Activated naive CD4-positive, alpha-beta T cell treated with anti-CD3 and anti-CD28 coated beads, Interleukin-2, amount 50 U/mL, for 72 hours (primary cell): ENCODE results near the gene ARL14EPL. TPM values are rescaled to one million over a fixed set of nuclear protein-coding genes. Genes with fewer than 3 reads are reported as not detected.
A peak's percentile ranks its signal among the peaks of the same experiment; 100 is the strongest.
"Not testable (repeated sequence)": the region's sequence is repeated elsewhere in the genome, so short reads cannot be mapped to it uniquely, and the experiment has no call there.

Source experiments
- ATAC-seq, 2 donors: fragments of 150-1000 bp; cut with Tn5 transposase; 2 replicates each; pipeline ENCODE4 v1.10.0; 2021; ENCODE audit warnings: mild to moderate bottlenecking in 2 of 2, moderate library complexity in 2 of 2
- DNase-seq, 2 donors: peaks; one replicate each; pipeline ENCODE4 v3.0.0; 2021 to 2022; ENCODE audit warnings: low spot score in 2 of 2
- H3K27ac Mint-ChIP-seq, 2 donors: one replicate each; pipeline ENCODE4 v1.8.0; 2022; ENCODE audit warnings: mild to moderate bottlenecking in 2 of 2, mixed read lengths in 2 of 2
- H3K36me3 Mint-ChIP-seq, 2 donors: one replicate each; pipeline ENCODE4 v1.8.0; 2022; ENCODE audit warnings: mixed read lengths in 2 of 2
- H3K9me3 Mint-ChIP-seq, 2 donors: one replicate each; pipeline ENCODE4 v1.8.0; 2022; ENCODE audit warnings: mixed read lengths in 2 of 2
- total RNA-seq, 2 donors: library from RNA; stranded (reverse); gene quantifications; one replicate each; pipeline ENCODE4 v1.2.3, GENCODE V29; 2022

ARL14EPL gene
- total RNA-seq, 2 donors from 2014 or later, result not detected

DNA sequence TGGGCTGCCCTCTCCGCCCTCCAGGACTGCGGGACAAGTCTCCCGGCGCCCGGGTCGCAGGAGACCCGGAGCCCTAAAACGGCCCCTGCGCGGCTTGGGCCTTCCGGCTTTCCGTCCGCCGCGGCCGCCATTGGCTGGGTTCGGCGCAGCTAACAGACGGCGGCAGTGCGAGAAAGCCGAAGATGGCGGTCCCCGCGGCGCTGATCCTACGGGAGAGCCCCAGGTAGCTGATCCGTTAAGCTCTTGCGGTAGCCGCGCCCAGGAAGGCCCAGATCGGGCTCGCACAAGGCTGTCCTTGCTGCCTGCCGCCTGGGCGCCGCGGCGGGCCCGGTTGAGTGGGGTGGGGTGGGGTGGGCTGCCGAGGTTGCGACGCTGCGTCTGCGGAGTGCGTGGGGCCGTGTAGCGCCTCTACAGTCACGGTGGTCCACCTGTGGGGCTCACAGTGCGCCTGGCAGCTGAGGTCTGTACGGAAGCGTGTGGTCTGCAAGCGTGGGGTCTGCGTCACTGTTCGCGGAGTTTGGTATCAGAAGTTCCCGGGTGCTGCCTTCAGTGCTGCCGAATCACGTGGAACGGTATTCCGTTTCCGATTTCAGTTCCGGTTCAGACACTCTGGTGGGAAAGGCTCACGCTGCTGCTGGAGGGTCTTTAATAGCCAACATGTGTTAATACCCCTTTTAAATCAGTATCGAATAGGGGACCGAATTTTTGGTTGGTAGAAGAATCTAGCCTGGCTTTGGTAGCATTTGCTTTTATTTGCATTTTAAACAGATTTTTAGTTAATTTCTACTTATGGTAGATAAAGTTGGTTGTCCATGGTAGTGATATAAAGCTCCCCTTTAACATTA is 52.8 kb downstream of the ARL14EPL start, which contains the start of gene COMMD10:
Gene COMMD10 (plus strand): TSS at position 155 of the 845 bp plus-strand sequence.
- Mint-ChIP-seq H3K36me3 (peaks cover 5 to 26% of the 10 kb centered on the region in 2 donors), H3K9me3 (no peaks in the 10 kb centered on the region), H3K27ac (peak within 1 kb of the TSS; percentile 86 to 91)
- ATAC-seq, result peak; percentile 89 to 96
- DNase-seq, result peak; percentile 77 to 82

DNA sequence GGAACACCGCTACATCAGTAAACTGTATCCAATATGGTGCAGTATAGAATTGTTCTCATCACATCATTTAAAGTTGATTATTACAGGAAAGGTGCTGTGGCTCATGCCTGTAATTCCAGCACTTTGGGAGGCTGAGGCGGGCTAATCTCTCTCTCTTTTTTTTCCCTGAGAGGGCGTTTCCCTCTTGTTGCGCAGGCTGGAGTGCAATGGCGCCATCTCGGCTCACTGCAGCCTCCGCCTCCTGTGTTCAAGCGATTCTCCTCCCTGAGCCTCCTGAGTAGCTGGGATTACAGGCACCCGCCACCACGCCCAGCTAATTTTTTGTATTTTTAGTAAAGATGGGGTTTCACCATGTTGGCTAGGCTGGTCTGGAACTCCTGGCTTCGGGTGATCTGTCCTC is 54.0 kb downstream of the ARL14EPL start:
- not testable (repeated sequence) for DNase-seq, H3K9me3 Mint-ChIP-seq, ATAC-seq
- Mint-ChIP-seq H3K27ac (peak overlapping the region in 1 of 2 donors; percentile 86), H3K36me3 (peaks cover 5 to 23% of the 10 kb centered on the region in 2 donors)

DNA sequence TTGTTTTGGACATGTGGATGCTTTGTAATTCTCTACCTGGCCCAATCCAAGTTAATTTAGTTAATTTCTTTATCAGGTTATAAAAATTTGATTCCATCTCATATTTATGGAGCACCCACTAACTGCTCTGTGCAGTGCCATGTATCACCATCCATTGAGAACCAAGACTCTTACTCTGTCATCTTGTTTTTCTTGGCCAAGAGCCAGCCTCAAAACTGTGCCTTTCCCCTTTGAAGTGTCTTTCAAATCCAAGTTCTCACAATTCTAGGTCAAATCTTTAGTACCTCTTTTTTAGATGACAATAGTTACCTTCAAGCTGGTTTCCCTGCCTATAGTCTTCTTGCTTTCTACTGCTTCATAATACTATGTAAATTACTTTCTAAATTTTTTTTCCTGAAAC is 55.8 kb downstream of the ARL14EPL start:
- H3K36me3 Mint-ChIP-seq, result peaks cover 6 to 24% of the 10 kb centered on the region in 2 donors
- H3K9me3 Mint-ChIP-seq, result no peaks in the 10 kb centered on the region
- DNase-seq (no peak), ATAC-seq (no peak)
- no peak overlapping the region for H3K27ac Mint-ChIP-seq

DNA sequence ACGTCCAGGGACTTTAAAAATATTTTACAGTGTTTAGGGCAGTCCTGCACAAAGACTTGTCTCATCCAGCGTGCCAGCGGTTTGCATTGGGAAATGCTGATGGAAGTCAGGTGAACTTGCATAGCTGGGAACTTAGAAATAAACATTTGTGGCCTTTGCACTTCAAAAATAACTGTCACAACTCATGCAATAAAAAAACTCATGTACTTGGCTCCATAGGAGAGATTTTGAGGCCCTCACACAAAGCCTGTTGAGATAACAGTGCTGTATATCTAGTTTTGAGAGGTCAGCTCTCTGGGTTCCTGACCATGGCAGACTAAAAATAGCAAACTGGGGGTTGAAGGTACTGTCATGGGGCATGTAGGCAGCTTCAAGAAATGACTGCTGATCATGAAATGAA is 58.0 kb downstream of the ARL14EPL start:
- DNase-seq, result no peak
- H3K36me3 Mint-ChIP-seq, result peaks cover 19 to 34% of the 10 kb centered on the region in 2 donors
- H3K9me3 Mint-ChIP-seq, result no peaks in the 10 kb centered on the region
- no peak overlapping the region for H3K27ac Mint-ChIP-seq
- ATAC-seq, result no peak

DNA sequence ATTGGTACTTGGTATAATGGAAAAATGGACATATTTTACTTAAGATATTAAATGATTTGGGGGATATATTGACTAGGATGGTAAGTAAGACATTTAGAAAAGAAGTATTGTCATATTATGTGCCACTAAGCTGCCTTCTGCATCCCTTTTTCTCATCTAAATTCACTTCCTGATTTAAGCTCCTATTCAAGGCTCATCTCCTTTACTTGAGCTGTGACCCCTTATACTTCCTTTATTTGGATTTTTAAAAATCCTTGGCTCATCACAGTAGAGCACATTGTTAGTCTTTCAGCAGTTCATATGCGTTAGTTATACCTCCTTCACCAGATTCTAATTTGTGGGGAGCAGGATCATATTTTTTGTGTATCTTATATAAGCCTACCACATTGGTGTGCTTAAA is 59.1 kb downstream of the ARL14EPL start:
- H3K27ac Mint-ChIP-seq, result peak overlapping the region in 1 of 2 donors; percentile 23
- ATAC-seq (no peak), DNase-seq (no peak)
- H3K36me3 Mint-ChIP-seq, result peaks cover 19 to 34% of the 10 kb centered on the region in 2 donors
- H3K9me3 Mint-ChIP-seq, result no peaks in the 10 kb centered on the region

DNA sequence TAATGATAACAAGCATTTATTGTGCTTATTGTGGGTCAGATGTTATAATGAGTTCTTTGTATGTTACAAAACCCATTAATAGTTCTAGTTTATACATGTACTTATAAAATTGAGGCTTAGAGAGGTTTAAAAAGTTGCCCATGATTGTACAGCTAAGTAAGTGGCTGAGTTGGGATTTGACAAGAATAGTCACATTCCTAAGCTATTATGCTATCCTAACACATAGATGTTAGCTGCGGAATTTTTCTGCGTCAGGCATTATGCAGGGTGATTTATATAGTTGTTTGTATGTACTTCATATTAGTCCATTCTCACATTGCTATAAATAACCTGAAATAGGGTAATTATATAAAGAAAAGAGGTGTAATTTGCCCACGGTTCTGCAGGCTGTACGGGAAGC is 65.0 kb downstream of the ARL14EPL start:
- Mint-ChIP-seq H3K36me3 (peaks cover 27 to 43% of the 10 kb centered on the region in 2 donors), H3K27ac (no peak overlapping the region), H3K9me3 (no peaks in the 10 kb centered on the region)
- ATAC-seq, result no peak
- DNase-seq, result no peak

DNA sequence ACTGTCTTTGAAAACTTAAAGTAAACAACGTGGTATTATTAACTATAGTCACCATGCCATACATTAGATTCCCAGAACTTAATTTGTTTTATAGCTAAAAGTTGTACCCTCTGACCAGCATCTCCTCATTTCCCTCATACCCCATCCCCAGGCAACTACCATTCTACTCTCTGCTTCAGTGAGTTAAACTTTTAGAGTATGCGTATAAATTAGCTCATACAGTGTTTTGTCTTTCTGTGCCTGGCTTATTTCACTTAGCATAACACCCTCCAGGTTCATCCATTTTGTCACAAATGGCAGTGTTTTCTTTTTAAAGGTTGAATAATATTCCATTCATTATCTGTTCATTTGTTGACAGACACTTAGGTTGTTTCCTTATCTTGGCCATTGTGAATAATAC is 66.7 kb downstream of the ARL14EPL start:
- H3K9me3 Mint-ChIP-seq, result peaks cover 0 to under 1% of the 10 kb centered on the region in 2 donors
- H3K36me3 Mint-ChIP-seq, result peaks cover 24 to 37% of the 10 kb centered on the region in 2 donors
- ATAC-seq, result no peak
- no peak for DNase-seq
- H3K27ac Mint-ChIP-seq, result no peak overlapping the region

DNA sequence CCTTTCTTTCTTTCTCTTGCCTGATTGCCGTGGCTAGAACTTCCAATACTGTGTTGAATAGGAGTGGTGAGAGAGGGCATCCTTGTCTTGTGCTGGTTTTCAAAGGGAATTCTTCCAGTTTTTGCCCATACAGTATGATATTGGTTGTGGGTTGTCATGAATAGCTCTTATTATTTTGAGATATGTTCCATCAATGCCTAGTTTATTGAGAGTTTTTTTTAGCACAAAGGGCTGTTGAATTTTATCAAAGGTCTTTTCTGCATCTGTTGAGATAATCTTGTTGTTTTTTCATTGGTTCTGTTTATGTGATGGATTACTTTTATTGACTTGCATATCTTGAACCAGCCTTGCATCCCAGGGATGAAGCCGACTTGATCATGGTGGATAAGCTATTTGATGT is 72.7 kb downstream of the ARL14EPL start:
- peaks cover 20 to 23% of the 10 kb centered on the region in 2 donors for H3K9me3 Mint-ChIP-seq
- not testable (repeated sequence) for ATAC-seq, H3K27ac Mint-ChIP-seq

More for the DNA sequence above, 72.7 kb downstream of the ARL14EPL start:
- not testable (repeated sequence) for DNase-seq
- H3K36me3 Mint-ChIP-seq, result peaks cover 59 to 69% of the 10 kb centered on the region in 2 donors

Other genes with a start within 250 kb of the ARL14EPL start
- 1 to 10 TPM in 1 of 2 donors, not detected in 1; 1.9 TPM for gene CDO1, start 215.8 kb upstream of the ARL14EPL start, total RNA-seq
- gene ATG12, start 190.9 kb upstream of the ARL14EPL start, total RNA-seq, result 10 to 100 TPM; 45.3 to 59.0 TPM
- gene AP3S1, start 190.5 kb upstream of the ARL14EPL start, total RNA-seq, result 100 to 1,000 TPM in 1 of 2 donors, 10 to 100 TPM in 1; 47.6 to 126 TPM
- under 1 TPM in 1 of 2 donors, not detected in 1; 0.31 TPM for gene LVRN, start 70.0 kb upstream of the ARL14EPL start, total RNA-seq
- 10 to 100 TPM; 16.5 to 22.1 TPM for gene COMMD10, start 52.6 kb downstream of the ARL14EPL start, total RNA-seq